HepG2 (cell line): Measurements from ENCODE around the gene STOML1. TPM values are rescaled to one million over a fixed set of nuclear protein-coding genes. Genes with fewer than 3 reads are reported as not detected.
"Not testable (repeated sequence)": the region's sequence is repeated elsewhere in the genome, so short reads cannot be mapped to it uniquely, and the experiment has no call there.

Experiments
- ATAC-seq: fragments of 200-7000 bp; cut with Tn5 transposase; 3 replicates; pipeline ENCODE4 v1.9.1; 2020; ENCODE audit warnings: mild to moderate bottlenecking, moderate library complexity
- BruUV-seq: library from RNA; stranded (reverse); fragments of 400-500 nt; replicated peaks from 2 replicates; lab custom pipeline; 2021; lab: Mats Ljungman, UMichigan
- CTCF ChIA-PET: fragments of 300-600 bp; formaldehyde crosslinking; extraction: SDS; loops from one replicate; lab custom pipeline; 2021; ENCODE audit warnings: low total read pairs, inconsistent platforms, low intra/inter-chr PET ratio; lab: Yijun Ruan, JAX
- POLR2A ChIA-PET: fragments of 350-600 bp; sonication (Branson Sonifier 250); formaldehyde crosslinking; loops from one replicate; lab custom pipeline; 2020; ENCODE audit warnings: antibody characterized with exemption, inconsistent platforms; lab: Yijun Ruan, JAX
- DNase-seq: peaks from one replicate; pipeline ENCODE4 v3.0.0-alpha.2; 2015; ENCODE audit warnings: low spot score
- FAIRE-seq: peaks from 3 replicates; lab custom pipeline; 2011; peaks lifted over from hg19 to GRCh38; lab: Jason Lieb, UNC
- H2AFZ ChIP-seq: one replicate; pipeline ENCODE4 v1.6.1; 2011; ENCODE audit warnings: low read length, inconsistent platforms
- H3K27ac ChIP-seq: fragments of 300-600 bp; 3 replicates; pipeline ENCODE4 v1.8.0; 2011; ENCODE audit warnings: mixed run types, mild to moderate bottlenecking, mixed read lengths, low read length, inconsistent platforms; ENCODE audit not compliant: insufficient read depth; ENCODE audit errors: extremely low read length
- H3K27me3 ChIP-seq, 2 experiments: fragments of 200-600 bp in 1 of 2; 2 replicates in 1 of 2; 3 replicates in 1 of 2; pipeline versions ENCODE4 v1.6.0 to v1.8.0; 2011; ENCODE audit warnings: low read length in 2 of 2, mild to moderate bottlenecking in 2 of 2, moderate library complexity in 2 of 2, inconsistent platforms in 1 of 2; ENCODE audit not compliant: insufficient read depth in 2 of 2, control insufficient read depth in 1 of 2
- H3K36me3 ChIP-seq, 2 experiments: fragments of 200-600 bp in 1 of 2; replicated peaks in 1 of 2; 2 replicates in 1 of 2; 3 replicates in 1 of 2; pipeline versions ENCODE4 v1.5.1 to v1.8.0; 2011; ENCODE audit warnings: low read length in 2 of 2, inconsistent platforms in 1 of 2; ENCODE audit not compliant: insufficient read depth in 2 of 2, control insufficient read depth in 1 of 2
- H3K4me1 ChIP-seq: 2 replicates; pipeline ENCODE4 v1.5.1; 2012; ENCODE audit warnings: low read length, inconsistent platforms; ENCODE audit not compliant: insufficient read depth
- H3K4me2 ChIP-seq: 2 replicates; pipeline ENCODE4 v1.6.0; 2011; ENCODE audit warnings: low read depth, low read length, inconsistent platforms
- H3K4me3 ChIP-seq, 3 experiments: fragments of 200-600 bp in 1 of 3; sonication (generic), shearing (Covaris generic) in 1 of 3; replicated peaks in 1 of 3; 2 replicates each; pipeline ENCODE4 v1.5.1; 2011 to 2016; ENCODE audit warnings: low read length in 3 of 3, inconsistent platforms in 2 of 3, low read depth in 2 of 3, mild to moderate bottlenecking in 2 of 3, control low read depth in 1 of 3, mixed read lengths in 1 of 3; ENCODE audit not compliant: insufficient read depth in 1 of 3
- H3K79me2 ChIP-seq: one replicate; pipeline ENCODE4 v1.6.1; 2011; ENCODE audit warnings: low read length, inconsistent platforms; ENCODE audit not compliant: insufficient read depth
- H3K9ac ChIP-seq: 2 replicates; pipeline ENCODE4 v1.6.0; 2011; ENCODE audit warnings: mild to moderate bottlenecking, low read depth, low read length, inconsistent platforms; ENCODE audit not compliant: insufficient read depth
- H3K9me3 ChIP-seq: 2 replicates; pipeline ENCODE4 v1.5.1; 2012; ENCODE audit warnings: mild to moderate bottlenecking, low read length
- H4K20me1 ChIP-seq: 2 replicates; pipeline ENCODE4 v1.6.0; 2011; ENCODE audit warnings: inconsistent platforms, mild to moderate bottlenecking, low read length, moderate library complexity; ENCODE audit not compliant: insufficient read depth
- DNMT1 ChIP-seq: sonication (generic); formaldehyde crosslinking; IDR thresholded peaks from 2 replicates; pipeline ENCODE4 v1.5.1; 2020; ENCODE audit warnings: mild to moderate bottlenecking, missing genetic modification reagents
- MXI1 ChIP-seq: IDR thresholded peaks from 3 replicates; pipeline ENCODE4 v1.6.1; 2012; ENCODE audit warnings: low read depth, low read length, inconsistent platforms, borderline replicate concordance
- NR1H2 ChIP-seq: sonication (generic); formaldehyde crosslinking; IDR thresholded peaks from 2 replicates; pipeline ENCODE4 v1.8.1; 2022; ENCODE audit warnings: low read depth, missing genetic modification reagents, borderline replicate concordance
- POLR2A ChIP-seq, 2 experiments: IDR thresholded peaks; 2 replicates each; pipeline ENCODE4 v1.6.1; 2011; ENCODE audit warnings: low read depth in 2 of 2, low read length in 2 of 2, mild to moderate bottlenecking in 1 of 2, moderate library complexity in 1 of 2; ENCODE audit not compliant: insufficient read depth in 1 of 2
- WGBS: methylation state at CpG from one replicate; pipeline ENCODE4 v1.1.6; 2017; ENCODE audit warnings: low lambda C conversion rate; 5-methylcytosine and 5-hydroxymethylcytosine counted together
- in situ Hi-C: cut with HindIII; loops from 2 replicates; pipeline ENCODE4 v1.10.0; 2017; ENCODE audit warnings: low pct_unique_long_range_greater_than_20kb; ENCODE audit not compliant: extremely low pct_ligation_motif_present
- intact Hi-C: fragments of 100-400 bp; cut with micrococcal nuclease; formaldehyde crosslinking; loops from one replicate; pipeline ENCODE4 v1.10.0; 2022; ENCODE audit not compliant: unreplicated experiment
- polyA plus RNA-seq, 8 experiments: library from polyadenylated mRNA; depleted of rRNA in 3 of 8; stranded (reverse) in 7 of 8; unstranded in 1 of 8; fragments of >200 nt; fragmentation: Illumina TruSeq in 4 of 8; extraction: Trizol in 4 of 8; gene quantifications; 2 replicates each; pipeline versions ENCODE4 v1.2.1 to v1.2.3, GENCODE V29; 2011 to 2016; ENCODE audit warnings: low read depth in 4 of 8, missing spikeins in 1 of 8, mixed read lengths in 1 of 8; ENCODE audit not compliant: insufficient read depth in 1 of 8
- total RNA-seq, 5 experiments: library from RNA; depleted of rRNA; stranded (reverse); fragments of >200 nt; fragmentation: Illumina TruSeq; extraction: Trizol; gene quantifications; 2 replicates each; pipeline ENCODE4 v1.2.3, GENCODE V29; 2016; ENCODE audit warnings: low read depth in 1 of 5

STOML1 gene
- total and polyA plus RNA-seq, 2 of the 13 experiments (the other 11 are each of a cell fraction or from before 2014, with no cell fraction given): 3.5 to 3.7 TPM

DNA sequence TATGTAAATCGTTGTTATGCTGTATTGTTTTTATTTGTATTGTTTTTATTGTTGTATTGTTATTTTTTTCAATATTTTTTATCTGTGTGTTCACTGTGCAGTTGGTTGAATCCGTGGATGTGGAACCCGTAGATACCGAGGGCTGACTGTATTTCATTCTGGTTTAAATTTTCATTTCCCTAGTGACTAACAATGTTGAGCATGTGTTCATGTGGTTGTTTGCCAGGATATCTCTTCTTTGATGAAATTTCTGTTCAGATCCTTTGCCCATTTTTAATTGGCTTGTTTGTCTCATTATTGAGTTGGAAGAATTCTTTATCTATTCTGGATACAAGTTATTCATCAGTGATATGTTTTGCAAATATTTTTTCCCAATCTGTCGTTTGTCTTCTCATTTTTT is 29.7 kb downstream of the STOML1 start:
- BruUV-seq: no TSS peak
- TF ChIP-seq NR1H2 (no peak), MXI1 (no peak), DNMT1 (CRISPR knock-in tag) (no peak), POLR2A (IDR thresholded peaks at IDR 0.05; ENCODE audit: insufficient read depth in 1 of 2, low read depth in 2 of 2, low read length in 2 of 2) (no peak)
- Histone ChIP-seq H3K79me2 (no peaks in the 10 kb centered on the region), H3K9ac (no peak overlapping the region), H4K20me1 (no peaks in the 10 kb centered on the region), H3K9me3 (no peaks in the 10 kb centered on the region), H3K4me3 (no peak overlapping the region), H3K4me2 (no peak overlapping the region), H3K27me3 (peaks cover 0 to 3% of the 10 kb centered on the region in 2 experiments; a peak in 3 of 5 replicates), H3K27ac (no peak overlapping the region), H3K4me1 (peaks cover 6% of the 10 kb centered on the region; the same call in 1 of the 2 replicates), H3K36me3 (no peaks in the 10 kb centered on the region), H2AFZ (no peak overlapping the region)
- FAIRE-seq: no peak
- no peak for DNase-seq
- intact Hi-C loops: no loop called here
- WGBS: 43% methylated on average over 5 of the region's 5 CpGs
- ATAC-seq: no peak
- ChIA-PET POLR2A (no interaction called here), CTCF (interaction anchor here (3.1 kb wide), 1 partner anchor 11 kb away, joined by 41 read pairs; no protein-coding TSS in a partner anchor)
- in situ Hi-C loops: no loop called here

DNA sequence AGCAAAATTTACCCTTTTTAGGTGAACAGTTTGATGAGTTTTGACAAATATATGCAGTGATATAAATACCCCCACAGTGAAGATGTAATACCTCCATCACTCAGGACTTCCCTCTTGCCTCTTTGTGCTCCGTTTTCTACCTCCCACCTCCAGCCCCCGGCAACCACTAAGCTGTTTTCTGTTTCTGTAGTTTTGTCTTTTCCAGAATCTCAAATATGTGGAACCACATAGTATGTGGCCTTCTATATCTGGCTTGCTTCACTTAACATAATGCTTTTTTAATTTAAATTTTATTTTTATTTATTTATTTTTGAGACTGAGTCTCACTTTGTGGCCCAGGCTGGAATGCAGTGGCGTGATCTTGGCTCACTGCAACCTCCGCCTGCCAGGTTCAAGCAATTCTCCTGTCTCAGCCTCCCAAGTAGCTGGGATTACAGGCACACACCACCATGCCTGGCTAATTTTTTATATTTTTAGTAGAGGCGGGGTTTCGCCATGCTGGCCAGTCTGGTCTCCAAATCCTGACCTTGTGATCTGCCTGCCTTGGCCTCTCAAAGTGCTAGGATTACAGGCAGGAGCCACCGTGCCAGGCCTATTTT is 31.5 kb downstream of the STOML1 start:
- intact Hi-C loops, H4K20me1 ChIP-seq, H3K4me3 ChIP-seq, ATAC-seq, H3K27ac ChIP-seq, H2AFZ ChIP-seq, BruUV-seq, H3K9ac ChIP-seq, DNase-seq, H3K4me2 ChIP-seq, in situ Hi-C loops, H3K9me3 ChIP-seq, H3K79me2 ChIP-seq, POLR2A ChIA-PET, H3K4me1 ChIP-seq, H3K36me3 ChIP-seq, FAIRE-seq: not testable (repeated sequence)
- 61% methylated on average over 7 of the region's 7 CpGs for WGBS
- CTCF ChIA-PET: interaction anchor here (1.3 kb wide), 1 partner anchor 9 kb away, joined by 3 read pairs; no protein-coding TSS in a partner anchor
- peaks cover 0 to 12% of the 10 kb centered on the region in 2 experiments; a peak in 4 of 5 replicates for H3K27me3 ChIP-seq
